GM12872 (cell line): Measurements from ENCODE around the gene PFDN2.

ENCODE experiments used
- TF ChIP-seq, protein P1 (sequence below): IDR thresholded peaks from 3 replicates; pipeline ENCODE4 v1.5.1; 2011; ENCODE audit warnings: low read depth, mild to moderate bottlenecking, low read length, moderate library complexity; ENCODE audit not compliant: insufficient read depth

PFDN2 gene

DNA sequence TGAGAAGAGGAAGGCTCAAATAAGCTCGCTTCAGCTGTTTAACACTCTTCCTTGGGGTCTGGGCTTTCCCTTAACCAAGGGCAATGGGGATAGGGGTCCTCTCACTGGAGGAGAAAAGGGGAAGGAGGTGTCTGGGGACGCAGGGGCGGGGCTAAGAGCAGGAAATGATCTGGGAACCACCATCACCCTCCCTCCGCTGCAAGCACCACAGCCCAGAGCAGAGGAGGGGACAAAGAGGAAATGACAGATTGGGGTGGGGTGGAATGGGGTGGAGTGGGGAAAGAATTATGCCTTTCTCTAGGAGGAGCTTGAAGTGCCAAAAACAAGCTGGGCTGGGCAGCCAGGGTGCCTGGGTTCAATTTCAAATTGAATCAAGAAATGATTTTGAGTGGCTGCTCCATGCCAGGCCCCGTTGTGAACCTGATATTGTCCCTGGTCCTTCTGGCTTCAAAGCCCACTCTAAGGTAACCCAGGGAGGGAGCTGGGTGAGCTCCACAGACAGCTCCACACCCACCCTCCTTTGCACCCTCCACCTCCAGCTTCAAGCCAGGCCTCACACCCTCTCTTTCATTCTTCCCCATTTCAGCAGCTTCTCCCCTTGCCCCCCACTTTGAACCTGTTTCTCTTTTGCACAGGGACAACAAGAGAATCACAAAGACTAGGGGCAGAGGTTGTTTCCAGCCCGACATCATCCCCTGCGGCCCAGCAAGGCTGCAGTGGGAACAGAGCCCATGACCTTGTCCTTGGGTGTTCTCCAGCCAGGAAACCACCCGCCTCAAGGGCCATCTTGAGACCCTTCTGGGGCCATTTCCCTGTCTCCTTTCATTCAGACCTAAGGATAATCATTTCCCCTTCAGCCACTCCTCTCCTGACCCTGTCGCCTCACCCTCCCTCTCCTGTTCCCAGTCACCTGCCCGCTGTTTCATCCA lies 49.3 kb downstream of the PFDN2 start:
- TF ChIP-seq, protein P1, sequence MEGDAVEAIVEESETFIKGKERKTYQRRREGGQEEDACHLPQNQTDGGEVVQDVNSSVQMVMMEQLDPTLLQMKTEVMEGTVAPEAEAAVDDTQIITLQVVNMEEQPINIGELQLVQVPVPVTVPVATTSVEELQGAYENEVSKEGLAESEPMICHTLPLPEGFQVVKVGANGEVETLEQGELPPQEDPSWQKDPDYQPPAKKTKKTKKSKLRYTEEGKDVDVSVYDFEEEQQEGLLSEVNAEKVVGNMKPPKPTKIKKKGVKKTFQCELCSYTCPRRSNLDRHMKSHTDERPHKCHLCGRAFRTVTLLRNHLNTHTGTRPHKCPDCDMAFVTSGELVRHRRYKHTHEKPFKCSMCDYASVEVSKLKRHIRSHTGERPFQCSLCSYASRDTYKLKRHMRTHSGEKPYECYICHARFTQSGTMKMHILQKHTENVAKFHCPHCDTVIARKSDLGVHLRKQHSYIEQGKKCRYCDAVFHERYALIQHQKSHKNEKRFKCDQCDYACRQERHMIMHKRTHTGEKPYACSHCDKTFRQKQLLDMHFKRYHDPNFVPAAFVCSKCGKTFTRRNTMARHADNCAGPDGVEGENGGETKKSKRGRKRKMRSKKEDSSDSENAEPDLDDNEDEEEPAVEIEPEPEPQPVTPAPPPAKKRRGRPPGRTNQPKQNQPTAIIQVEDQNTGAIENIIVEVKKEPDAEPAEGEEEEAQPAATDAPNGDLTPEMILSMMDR, result no peak

DNA sequence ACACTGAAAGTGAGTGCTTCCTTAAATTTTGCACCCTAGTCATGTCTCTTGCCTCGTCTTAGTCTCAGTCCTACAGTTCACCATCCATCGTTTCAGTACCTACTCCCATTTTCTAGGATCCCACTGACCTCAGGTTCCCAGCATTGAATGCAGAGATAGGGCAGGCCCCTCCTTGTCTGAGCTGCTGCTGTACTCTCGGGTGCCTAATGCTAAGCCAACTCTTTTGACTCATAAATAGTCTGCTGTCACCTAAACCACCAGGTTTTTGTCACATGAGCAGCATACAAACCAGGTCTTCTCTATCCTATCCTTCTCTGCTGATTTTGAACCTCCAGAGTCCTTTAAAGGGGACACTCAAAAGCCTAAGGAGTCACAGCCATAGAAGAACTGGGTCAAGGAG lies 51.1 kb downstream of the PFDN2 start:
- TF ChIP-seq, protein P1, result no peak

DNA sequence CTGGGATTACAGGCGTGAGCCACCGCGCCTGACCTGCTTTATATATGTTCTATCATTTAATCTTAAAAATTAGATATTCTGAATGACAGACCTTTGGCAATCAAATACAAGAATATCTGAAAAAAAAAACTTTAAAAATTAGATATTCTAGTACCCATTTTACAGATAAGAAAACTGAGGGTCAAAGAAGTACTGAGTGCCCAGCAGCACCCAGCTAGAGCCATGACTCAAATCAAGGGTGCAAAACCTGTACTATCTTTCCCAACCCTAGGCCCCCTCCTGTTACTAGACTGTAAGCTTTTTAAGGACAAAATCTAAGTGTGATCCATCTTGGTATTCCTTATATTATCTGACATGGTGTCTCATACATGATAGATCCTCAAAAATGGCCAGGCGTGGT lies 56.4 kb downstream of the PFDN2 start:
- TF ChIP-seq, protein P1, result no peak

DNA sequence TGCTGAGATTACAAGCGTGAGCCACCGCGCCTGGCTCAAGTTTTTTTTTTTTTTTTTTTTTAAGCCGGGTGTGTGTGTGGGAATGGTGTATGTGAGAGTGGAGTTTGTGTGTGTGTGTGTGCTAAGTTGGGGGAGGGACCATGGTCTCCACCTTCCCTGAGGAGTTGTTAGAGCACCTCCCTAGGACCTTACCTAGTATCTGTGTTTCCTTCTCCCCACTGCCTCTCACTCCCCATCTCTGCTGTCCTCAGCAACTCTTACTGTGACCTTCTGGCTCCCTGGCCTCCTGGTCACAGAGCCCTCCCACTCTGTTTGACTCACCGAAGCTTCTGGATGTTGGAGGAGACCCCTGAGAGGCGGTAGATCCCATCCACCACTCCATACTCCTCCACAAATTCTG lies 58.5 kb downstream of the PFDN2 start:
- TF ChIP-seq, protein P1, result no peak

DNA sequence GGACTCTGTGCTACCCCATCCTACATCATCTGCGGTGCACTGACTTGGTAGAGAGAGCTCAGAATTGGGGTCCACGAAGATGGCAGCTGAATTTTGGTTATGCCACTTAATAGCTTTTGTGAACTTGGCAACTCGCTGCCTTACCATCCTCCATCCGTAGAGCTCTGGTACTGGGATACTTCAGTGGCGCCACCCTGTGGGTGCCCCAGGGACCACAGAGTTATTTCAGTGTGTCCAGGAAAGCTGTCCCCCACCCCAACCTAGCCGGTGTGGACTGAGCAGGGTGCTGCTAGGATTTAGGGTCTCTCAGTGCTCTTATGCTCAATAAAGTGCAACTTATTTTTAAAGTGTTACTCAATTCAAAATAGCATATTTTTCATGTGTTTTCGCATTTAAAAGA lies 63.0 kb downstream of the PFDN2 start:
- TF ChIP-seq, protein P1, result no peak

DNA sequence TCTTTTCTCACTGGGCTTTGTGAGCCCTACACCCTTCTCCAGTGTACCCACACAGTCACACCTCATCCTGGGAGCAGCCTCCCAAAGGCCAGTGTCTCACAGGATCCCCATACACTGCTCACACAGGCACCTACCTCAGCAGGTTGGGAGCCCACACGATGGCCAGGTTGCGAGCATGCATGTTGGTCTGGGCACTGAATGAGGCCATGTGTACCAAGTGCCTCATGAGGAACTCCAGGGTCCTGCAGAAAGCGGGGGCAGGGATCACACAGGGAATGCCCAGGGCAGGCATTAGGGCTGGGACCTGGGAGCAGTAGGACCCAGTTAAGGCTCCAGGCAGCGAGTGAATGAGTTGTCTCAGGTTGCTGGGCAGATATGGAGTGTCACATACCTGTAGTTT lies 63.6 kb downstream of the PFDN2 start:
- TF ChIP-seq, protein P1, result no peak

DNA sequence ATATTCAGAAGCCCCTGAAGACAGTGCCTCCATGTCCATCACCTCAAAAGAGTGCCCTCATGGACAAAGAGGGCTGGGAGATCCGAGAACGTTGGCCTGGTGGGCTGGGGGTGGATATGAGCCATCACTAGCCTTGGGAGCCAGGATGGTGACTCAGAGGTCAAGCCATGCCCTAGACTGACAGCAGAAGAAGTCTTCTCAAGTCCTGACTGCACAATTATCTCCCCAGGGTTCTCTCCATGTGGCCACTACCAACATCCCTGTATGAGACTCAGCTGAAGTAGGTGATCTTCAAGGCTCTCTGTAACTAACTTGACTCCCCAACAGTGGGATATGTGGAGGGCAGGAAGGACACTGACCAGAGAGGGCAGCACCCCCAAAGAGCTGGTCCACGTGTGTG lies 64.9 kb downstream of the PFDN2 start:
- TF ChIP-seq, protein P1, result no peak
